ENCODE measurements around the gene ANKMY1.

ANKMY1 gene

GRCh38 chr2:240569523-240569997 lies 11.8 kb upstream of the ANKMY1 start:
- TF ChIP-seq ZNF114 (tag by site-specific recombination; IDR thresholded peaks at IDR 0.05) (no peak), ZNF692 (tag by site-specific recombination; IDR thresholded peaks at IDR 0.05) (no peak), ZNF398 (tag by site-specific recombination; IDR thresholded peaks at IDR 0.05) (no peak), SP7 (tag by site-specific recombination; IDR thresholded peaks at IDR 0.05) (no peak), ZBTB6 (tag by site-specific recombination; IDR thresholded peaks at IDR 0.05) (no peak), KLF7 (tag by site-specific recombination; IDR thresholded peaks at IDR 0.05; ENCODE audit: borderline replicate concordance) (no peak), GLIS1 (tag by site-specific recombination; IDR thresholded peaks at IDR 0.05) (no peak), ZBTB7A (tag by site-specific recombination; IDR thresholded peaks at IDR 0.05; ENCODE audit: low read depth) (no peak), ZNF529 (tag by site-specific recombination; IDR thresholded peaks at IDR 0.05; ENCODE audit: insufficient replicate concordance) (no peak), ZNF558 (tag by site-specific recombination; IDR thresholded peaks at IDR 0.05) (no peak)
- Histone ChIP-seq H3K27ac (ENCODE audit: extremely low read depth, low read depth, low read length) (no peak overlapping the region), H3K9me3 (ENCODE audit: control insufficient read depth, insufficient read depth, low read depth, low read length) (no peaks in the 10 kb centered on the region), H3K36me3 (ENCODE audit: control insufficient read depth in 2 of 2, insufficient read depth in 1 of 2, low read length in 2 of 2) (peaks cover 0 to 8% of the 10 kb centered on the region in 2 experiments; a peak in 1 of 3 replicates), H3K4me3 (ENCODE audit: low read depth, low read length) (peak overlapping the region; percentile 51; the same call in 1 of the 2 replicates), H3K4me1 (ENCODE audit: control insufficient read depth, insufficient read depth, low read length) (peaks cover 4% of the 10 kb centered on the region)
- CTCF ChIA-PET = interaction anchor here (0.7 to 1.1 kb wide), 2 partner anchors 10 to 35 kb away, joined by 3 to 4 read pairs; no protein-coding TSS in a partner anchor
- POLR2A ChIA-PET = interaction anchor here (0.6 to 1.3 kb wide), 4 partner anchors 9 to 26 kb away, joined by 3 to 7 read pairs (median 4); no protein-coding TSS in a partner anchor

- CTCF ChIA-PET = interaction anchor here (0.6 to 1.1 kb wide), 6 partner anchors 11 to 50 kb away, joined by 3 to 7 read pairs (median 4); partner anchors contain the start of gene CAPN10
- POLR2A ChIA-PET = interaction anchor here (0.6 to 1.3 kb wide), 4 partner anchors 9 to 27 kb away, joined by 3 to 7 read pairs (median 4); no protein-coding TSS in a partner anchor
- Histone ChIP-seq H3K4me3 (ENCODE audit: low read depth, low read length) (peak overlapping the region; percentile 51), H3K27ac (ENCODE audit: extremely low read depth, low read depth, low read length) (peak overlapping the region; percentile 77; the same call in 1 of the 2 replicates), H3K36me3 (ENCODE audit: control insufficient read depth in 2 of 2, insufficient read depth in 1 of 2, low read length in 2 of 2) (peaks cover 0 to 6% of the 10 kb centered on the region in 2 experiments; a peak in 1 of 3 replicates), H3K4me1 (ENCODE audit: control insufficient read depth, insufficient read depth, low read length) (peaks cover 4% of the 10 kb centered on the region), H3K9me3 (ENCODE audit: control insufficient read depth, insufficient read depth, low read depth, low read length) (no peaks in the 10 kb centered on the region)
- TF ChIP-seq ZNF24 (tag by site-specific recombination; IDR thresholded peaks at IDR 0.05) = no peak
- TF ChIP-seq ZNF335 (tag by site-specific recombination; conservative IDR thresholded peaks at IDR 0.05) = peak; percentile 67
- no peak for TF ChIP-seq ZNF223 (tag by site-specific recombination; IDR thresholded peaks at IDR 0.05)
- 0 out of 2 replicates have a peak, but pooled peaks have one; percentile 30 for TF ChIP-seq PATZ1 (tag by site-specific recombination; IDR thresholded peaks at IDR 0.05)
- no peak for TF ChIP-seq GFI1B (tag by site-specific recombination; IDR thresholded peaks at IDR 0.05)
- TF ChIP-seq ZBTB8A (tag by site-specific recombination; IDR thresholded peaks at IDR 0.05) = peak; percentile 86
- no peak for TF ChIP-seq KLF10 (tag by site-specific recombination; IDR thresholded peaks at IDR 0.05)
- TF ChIP-seq SP2 (tag by site-specific recombination; IDR thresholded peaks at IDR 0.05) = no peak
- peak; percentile 83 for TF ChIP-seq SCRT2 (tag by site-specific recombination; IDR thresholded peaks at IDR 0.05)
- TF ChIP-seq ZNF501 (tag by site-specific recombination; IDR thresholded peaks at IDR 0.05) = no peak
- TF ChIP-seq TRIM28 (IDR thresholded peaks at IDR 0.05; ENCODE audit: borderline replicate concordance, low read length) = no peak
- TF ChIP-seq FEZF1 (tag by site-specific recombination; IDR thresholded peaks at IDR 0.05) = no peak
- peak; percentile 58; the same call in 1 of the 2 replicates for TF ChIP-seq ZBTB20 (tag by site-specific recombination; IDR thresholded peaks at IDR 0.05)
- no peak for TF ChIP-seq BCL6B (tag by site-specific recombination; IDR thresholded peaks at IDR 0.05)
- TF ChIP-seq PBX3 (CRISPR knock-in tag; IDR thresholded peaks at IDR 0.05) = peak; percentile 37; the same call in 1 of the 2 replicates
Observed at GRCh38 chr2:240568678-240569522, 11.1 kb upstream of the ANKMY1 start.

All from HEK293 (cell line).